Heart left ventricle (tissue), 16 donors: ENCODE measurements around the gene MIA2. TPM values are rescaled to one million over a fixed set of nuclear protein-coding genes. Genes with fewer than 3 reads are reported as not detected.

Experiments
- ATAC-seq, 4 donors: fragments of 200-7000 bp; cut with Tn5 transposase; one replicate each; pipeline ENCODE4 v1.9.1; 2020 to 2022; ENCODE audit warnings: moderate library complexity in 4 of 4, mild to moderate bottlenecking in 3 of 4, moderate number of reproducible peaks in 1 of 4
- DNase-seq, 5 donors: peaks; one replicate each; pipeline ENCODE4 v3.0.0-alpha.2; 2020
- H3K27ac ChIP-seq, 12 donors: fragments of 200-600 bp; sonication (generic) in 4 of 12; one replicate each; pipeline versions ENCODE4 v1.5.0 to v1.8.0; 2016 to 2022; ENCODE audit warnings: mild to moderate bottlenecking in 2 of 12
- H3K27me3 ChIP-seq, 9 donors: fragments of 200-600 bp; sonication (generic) in 2 of 9; one replicate each; pipeline versions ENCODE4 v1.5.1 to v1.8.0; 2016 to 2022; ENCODE audit warnings: mild to moderate bottlenecking in 3 of 9
- H3K36me3 ChIP-seq, 9 donors: fragments of 200-600 bp; sonication (generic) in 2 of 9; one replicate each; pipeline versions ENCODE4 v1.5.0 to v1.8.0; 2018 to 2022; ENCODE audit warnings: mild to moderate bottlenecking in 2 of 9
- H3K4me1 ChIP-seq, 12 donors: fragments of 200-600 bp; sonication (generic) in 4 of 12; one replicate each; pipeline versions ENCODE4 v1.5.0 to v1.8.0; 2016 to 2022; ENCODE audit warnings: mild to moderate bottlenecking in 3 of 12
- H3K4me3 ChIP-seq, 12 donors: fragments of 200-600 bp; sonication (generic) in 4 of 12; one replicate each; pipeline versions ENCODE4 v1.5.0 to v1.8.0; 2017 to 2022; ENCODE audit warnings: mild to moderate bottlenecking in 9 of 12, moderate library complexity in 4 of 12
- H3K9me3 ChIP-seq, 12 donors: fragments of 200-600 bp; sonication (generic) in 4 of 12; one replicate each; pipeline versions ENCODE4 v1.5.0 to v1.8.0; 2016 to 2022; ENCODE audit warnings: mild to moderate bottlenecking in 1 of 12
- CTCF ChIP-seq, 12 donors: fragments of 200-600 bp; sonication (generic) in 4 of 12; IDR thresholded peaks; one replicate each; pipeline versions ENCODE4 v1.5.0 to v1.8.0; 2018 to 2022; ENCODE audit warnings: antibody characterized with exemption in 12 of 12, mild to moderate bottlenecking in 5 of 12
- POLR2A ChIP-seq, 2 donors: fragments of 450-650 bp; IDR thresholded peaks; one replicate each; pipeline ENCODE4 v1.6.1; 2017; ENCODE audit warnings: antibody characterized with exemption in 2 of 2, mild to moderate bottlenecking in 2 of 2, moderate library complexity in 2 of 2
- WGBS, 4 donors: extraction: QIAGEN DNeasy Blood & Tissue Kit in 2 of 4; methylation state at CpG; one replicate each; pipeline versions ENCODE4 v1.1.5 to v1.1.7; 2013 to 2018; 5-methylcytosine and 5-hydroxymethylcytosine counted together
- intact Hi-C, 10 donors: fragments of 100-400 bp; cut with DNase I; formaldehyde crosslinking; loops; one replicate each; pipeline versions ENCODE4 v1.11.1 to v1.14.2; 2022
- polyA plus RNA-seq, 2 donors: library from polyadenylated mRNA; stranded (reverse); fragments of 200-250 nt; gene quantifications; one replicate each; pipeline ENCODE4 v1.2.3, GENCODE V29; 2013
- total RNA-seq, 9 donors: library from RNA; depleted of rRNA in 2 of 9; stranded (reverse); fragments of >200 nt in 2 of 9; fragmentation: NEBNext Ultra II Directional in 3 of 9; extraction: Animal tissue kit (Norgen Biotek cat#: 25700) in 3 of 9; gene quantifications; one replicate each; pipeline versions ENCODE4 v1.1.0 to v1.2.4, GENCODE V29; 2016 to 2023
- donor health status: ischemic (EF 13 %, LVEDD 7.1; RV severe dilation, severe dysfunction).
- donor health status: healthy with polysubstance abuse.
- donor health status: DM: no; HTN: yes; CAD: no.
- donor health status: DM: no; HTN: no; CAD: no.
- donor health status: ischemic (EF 25% LVEDD 6.9; RV normal size, moderate dysfunction).
- donor health status: ischemic (EF 25% LVEDD 5.7; RV mildly dilated, moderate dysfunction).
- donor health status: healthy.
- donor health status: DM: yes; HTN: yes; CAD: no.
- donor health status: ischemic (EF 35%, LVEDD 5.7; RV mildly dilated, moderate dysfunction).
- donor health status: nonischemic (EF 11% LVEDD 7.7; RV severe dilation, severe dysfunction).
- donor health status: DM: yes; HTN: yes; CAD: no.
- donor health status: PGD.
- donor health status: ischemic (EF 29% LVEDD 5.4; RV normal size, mild dysfunction).
- donor health status: nonischemic (EF 23%, LVEDD 6.1; RV moderate dilation, normal function).

The MIA2 gene
- total and polyA plus RNA-seq, 11 donors, result 9.3 to 31.8 (median 19.8) TPM

GRCh38 chr14:39396448-39396847 is 162.7 kb downstream of the MIA2 start:
- DNase-seq, result no peak
- no peaks in the 10 kb centered on the region for H3K27me3 ChIP-seq
- peaks cover 0 to 7% (median 0%) of the 10 kb centered on the region in 12 donors for H3K4me1 ChIP-seq
- H3K27ac ChIP-seq, result no peak overlapping the region
- no peak for ATAC-seq
- no peaks in the 10 kb centered on the region for H3K9me3 ChIP-seq
- H3K36me3 ChIP-seq, result peaks cover 0 to 83% (median 66%) of the 10 kb centered on the region in 9 donors
- no peak for TF ChIP-seq POLR2A (IDR thresholded peaks at IDR 0.05)
- no peak for TF ChIP-seq CTCF (IDR thresholded peaks at IDR 0.05)
- no peak overlapping the region for H3K4me3 ChIP-seq
- intact Hi-C loops, result no loop called here

GRCh38 chr14:39398382-39398781 is 164.7 kb downstream of the MIA2 start:
- TF ChIP-seq POLR2A (IDR thresholded peaks at IDR 0.05) (no peak), CTCF (IDR thresholded peaks at IDR 0.05) (no peak)
- Histone ChIP-seq H3K4me1 (peaks cover 0 to 7% (median 0%) of the 10 kb centered on the region in 12 donors), H3K4me3 (no peak overlapping the region), H3K27me3 (no peaks in the 10 kb centered on the region), H3K9me3 (no peaks in the 10 kb centered on the region), H3K27ac (no peak overlapping the region), H3K36me3 (peaks cover 0 to 82% (median 62%) of the 10 kb centered on the region in 9 donors)
- DNase-seq, result peak in 1 of 5 donors; percentile 31
- ATAC-seq, result peak in 3 of 4 donors; percentile 46 to 72 (median 61)
- intact Hi-C loops, result no loop called here
- 54 to 67% (median 59%) methylated on average over 6 of the region's 6 CpGs for WGBS, 4 donors

- no peak for DNase-seq
- Histone ChIP-seq H3K9me3 (peaks cover 0 to 4% (median 0%) of the 10 kb centered on the region in 12 donors), H3K4me1 (peaks cover 0 to 5% (median 0%) of the 10 kb centered on the region in 12 donors), H3K36me3 (peaks cover 0 to 4% (median under 1%) of the 10 kb centered on the region in 9 donors), H3K27ac (no peak overlapping the region), H3K4me3 (no peak overlapping the region), H3K27me3 (no peaks in the 10 kb centered on the region)
- ATAC-seq, result peak in 1 of 4 donors; percentile 26
- intact Hi-C loops, result no loop called here
- WGBS, 4 donors, result 76 to 95% (median 92%) methylated on average over 3 of the region's 3 CpGs
- no peak for TF ChIP-seq CTCF (IDR thresholded peaks at IDR 0.05)
- no peak for TF ChIP-seq POLR2A (IDR thresholded peaks at IDR 0.05)
Measured at GRCh38 chr14:39406560-39406959, 172.8 kb downstream of the MIA2 start.

GRCh38 chr14:39416072-39416471 is 182.4 kb downstream of the MIA2 start:
- WGBS, 4 donors, result 96 to 100% (median 97%) methylated on average over 1 of the region's 1 CpG
- ATAC-seq, result no peak
- Histone ChIP-seq H3K27me3 (no peaks in the 10 kb centered on the region), H3K4me1 (peaks cover 0 to 9% (median 0%) of the 10 kb centered on the region in 12 donors), H3K27ac (no peak overlapping the region), H3K36me3 (no peaks in the 10 kb centered on the region), H3K9me3 (peaks cover 0 to 39% (median 7%) of the 10 kb centered on the region in 12 donors), H3K4me3 (no peak overlapping the region)
- no peak for DNase-seq
- intact Hi-C loops, result no loop called here
- TF ChIP-seq CTCF (IDR thresholded peaks at IDR 0.05), result no peak
